HUES6 (cell line): ENCODE measurements around the gene SGCD.

ENCODE experiments used
- H3K27ac ChIP-seq: 2 replicates; pipeline ENCODE4 v1.7.0; 2013; ENCODE audit warnings: low read depth, mild to moderate bottlenecking, low read length, inconsistent platforms
- H3K27me3 ChIP-seq: 2 replicates; pipeline ENCODE4 v1.6.1; 2013; ENCODE audit warnings: low read length; ENCODE audit not compliant: control insufficient read depth, insufficient read depth
- H3K36me3 ChIP-seq: 2 replicates; pipeline ENCODE4 v1.6.1; 2013; ENCODE audit warnings: low read length; ENCODE audit not compliant: control insufficient read depth, insufficient read depth
- H3K4me1 ChIP-seq: 2 replicates; pipeline ENCODE4 v1.6.1; 2013; ENCODE audit warnings: low read length; ENCODE audit not compliant: control insufficient read depth, insufficient read depth
- H3K4me3 ChIP-seq: 2 replicates; pipeline ENCODE4 v1.5.1; 2013; ENCODE audit warnings: low read depth, low read length
- H3K9ac ChIP-seq: one replicate; pipeline ENCODE4 v1.6.1; 2013; ENCODE audit warnings: mild to moderate bottlenecking, low read length
- H3K9me3 ChIP-seq: 2 replicates; pipeline ENCODE4 v1.6.1; 2013; ENCODE audit warnings: low read depth, low read length; ENCODE audit not compliant: control insufficient read depth, insufficient read depth

Gene SGCD

GRCh38 chr5:156675395-156675794 is 348.4 kb downstream of the SGCD start:
- H3K9ac ChIP-seq: no peak overlapping the region
- no peaks in the 10 kb centered on the region for H3K9me3 ChIP-seq
- H3K36me3 ChIP-seq: no peaks in the 10 kb centered on the region
- H3K27ac ChIP-seq: no peak overlapping the region
- peaks cover 10% of the 10 kb centered on the region for H3K4me1 ChIP-seq
- H3K4me3 ChIP-seq: no peak overlapping the region
- H3K27me3 ChIP-seq: no peaks in the 10 kb centered on the region

GRCh38 chr5:156677963-156678362 is 351.0 kb downstream of the SGCD start:
- no peak overlapping the region for H3K27ac ChIP-seq
- H3K36me3 ChIP-seq: no peaks in the 10 kb centered on the region
- H3K9ac ChIP-seq: no peak overlapping the region
- H3K4me3 ChIP-seq: no peak overlapping the region
- peaks cover 9% of the 10 kb centered on the region; the same call in 1 of the 2 replicates for H3K4me1 ChIP-seq
- no peaks in the 10 kb centered on the region for H3K9me3 ChIP-seq
- no peaks in the 10 kb centered on the region for H3K27me3 ChIP-seq

- Histone ChIP-seq H3K27ac (no peak overlapping the region), H3K27me3 (no peaks in the 10 kb centered on the region), H3K9ac (no peak overlapping the region), H3K4me3 (no peak overlapping the region), H3K9me3 (no peaks in the 10 kb centered on the region), H3K4me1 (peaks cover 14% of the 10 kb centered on the region; the same call in 1 of the 2 replicates), H3K36me3 (no peaks in the 10 kb centered on the region)
Observed at GRCh38 chr5:156678484-156678883, 351.5 kb downstream of the SGCD start.

- H3K36me3 ChIP-seq: no peaks in the 10 kb centered on the region
- peaks cover 19% of the 10 kb centered on the region for H3K4me1 ChIP-seq
- no peaks in the 10 kb centered on the region for H3K9me3 ChIP-seq
- no peak overlapping the region for H3K27ac ChIP-seq
- H3K9ac ChIP-seq: no peak overlapping the region
- H3K4me3 ChIP-seq: no peak overlapping the region
- no peaks in the 10 kb centered on the region for H3K27me3 ChIP-seq
Observed at GRCh38 chr5:156680831-156681230, 353.9 kb downstream of the SGCD start.

GRCh38 chr5:156681265-156681664 is 354.3 kb downstream of the SGCD start:
- Histone ChIP-seq H3K27ac (no peak overlapping the region), H3K27me3 (no peaks in the 10 kb centered on the region), H3K9ac (no peak overlapping the region), H3K4me1 (peaks cover 20% of the 10 kb centered on the region), H3K36me3 (no peaks in the 10 kb centered on the region), H3K9me3 (no peaks in the 10 kb centered on the region), H3K4me3 (no peak overlapping the region)

- Histone ChIP-seq H3K4me3 (no peak overlapping the region), H3K27ac (no peak overlapping the region), H3K27me3 (no peaks in the 10 kb centered on the region), H3K4me1 (peaks cover 22% of the 10 kb centered on the region), H3K9me3 (no peaks in the 10 kb centered on the region), H3K9ac (no peak overlapping the region), H3K36me3 (no peaks in the 10 kb centered on the region)
Observed at GRCh38 chr5:156682971-156683370, 356.0 kb downstream of the SGCD start.

GRCh38 chr5:156683509-156683908 is 356.5 kb downstream of the SGCD start:
- no peak overlapping the region for H3K4me3 ChIP-seq
- no peak overlapping the region for H3K9ac ChIP-seq
- no peak overlapping the region for H3K27ac ChIP-seq
- no peaks in the 10 kb centered on the region for H3K36me3 ChIP-seq
- peaks cover 22% of the 10 kb centered on the region for H3K4me1 ChIP-seq
- H3K27me3 ChIP-seq: no peaks in the 10 kb centered on the region
- H3K9me3 ChIP-seq: no peaks in the 10 kb centered on the region

- H3K27ac ChIP-seq: no peak overlapping the region
- no peaks in the 10 kb centered on the region for H3K9me3 ChIP-seq
- peaks cover 22% of the 10 kb centered on the region for H3K4me1 ChIP-seq
- no peak overlapping the region for H3K4me3 ChIP-seq
- no peak overlapping the region for H3K9ac ChIP-seq
- H3K27me3 ChIP-seq: no peaks in the 10 kb centered on the region
- no peaks in the 10 kb centered on the region for H3K36me3 ChIP-seq
Observed at GRCh38 chr5:156684216-156684615, 357.3 kb downstream of the SGCD start.

GRCh38 chr5:156685481-156685880 is 358.5 kb downstream of the SGCD start:
- Histone ChIP-seq H3K27me3 (no peaks in the 10 kb centered on the region), H3K9me3 (no peaks in the 10 kb centered on the region), H3K36me3 (no peaks in the 10 kb centered on the region), H3K9ac (no peak overlapping the region), H3K4me3 (no peak overlapping the region), H3K4me1 (peaks cover 22% of the 10 kb centered on the region), H3K27ac (no peak overlapping the region)

GRCh38 chr5:156686380-156686779 is 359.4 kb downstream of the SGCD start:
- H3K9me3 ChIP-seq: no peaks in the 10 kb centered on the region
- no peak overlapping the region for H3K27ac ChIP-seq
- H3K4me3 ChIP-seq: no peak overlapping the region
- no peaks in the 10 kb centered on the region for H3K36me3 ChIP-seq
- no peaks in the 10 kb centered on the region for H3K27me3 ChIP-seq
- H3K9ac ChIP-seq: no peak overlapping the region
- peaks cover 22% of the 10 kb centered on the region for H3K4me1 ChIP-seq

GRCh38 chr5:156686796-156687195 is 359.8 kb downstream of the SGCD start:
- peaks cover 22% of the 10 kb centered on the region for H3K4me1 ChIP-seq

GRCh38 chr5:156687514-156687913 is 360.6 kb downstream of the SGCD start:
- Histone ChIP-seq H3K36me3 (no peaks in the 10 kb centered on the region), H3K4me1 (peaks cover 22% of the 10 kb centered on the region), H3K9me3 (no peaks in the 10 kb centered on the region), H3K27me3 (no peaks in the 10 kb centered on the region), H3K4me3 (no peak overlapping the region), H3K27ac (no peak overlapping the region), H3K9ac (no peak overlapping the region)

More at GRCh38 chr5:156686796-156687195, 359.8 kb downstream of the SGCD start:
- no peaks in the 10 kb centered on the region for H3K9me3 ChIP-seq
- no peak overlapping the region for H3K4me3 ChIP-seq
- H3K27me3 ChIP-seq: no peaks in the 10 kb centered on the region
- H3K36me3 ChIP-seq: no peaks in the 10 kb centered on the region
- no peak overlapping the region for H3K9ac ChIP-seq
- H3K27ac ChIP-seq: no peak overlapping the region
